OCI-LY3 (cell line): ENCODE results near the gene PNPLA7.

ENCODE experiments used
- H2AFZ ChIP-seq: fragments of 200-600, 300-600 bp; shearing (Covaris generic); 2 replicates; pipeline ENCODE4 v1.6.0; 2014; ENCODE audit warnings: antibody characterized with exemption, low read depth, low read length
- H3K27ac ChIP-seq: fragments of 200-600, 300-600 bp; sonication (generic); 2 replicates; pipeline ENCODE4 v1.5.1; 2014; ENCODE audit warnings: mild to moderate bottlenecking, low read length, moderate library complexity, mixed read lengths
- H3K27me3 ChIP-seq: fragments of 200-600, 300-600 bp; sonication (generic); 2 replicates; pipeline ENCODE4 v1.6.1; 2014; ENCODE audit warnings: low read depth, low read length, mixed read lengths
- H3K36me3 ChIP-seq: fragments of 200-600, 300-600 bp; sonication (generic); replicated peaks from 2 replicates; pipeline ENCODE3; 2014; ENCODE audit warnings: low read depth, low read length, mixed read lengths
- H3K4me1 ChIP-seq: fragments of 300-600, 200-600 bp; sonication (generic); 2 replicates; pipeline ENCODE4 v1.6.1; 2014; ENCODE audit warnings: low read length, mixed read lengths
- H3K4me2 ChIP-seq: fragments of 200-600, 300-600 bp; sonication (generic); 2 replicates; pipeline ENCODE4 v1.6.1; 2014; ENCODE audit warnings: low read length, mixed read lengths
- H3K4me3 ChIP-seq: fragments of 300-600, 200-600 bp; sonication (generic); 2 replicates; pipeline ENCODE4 v1.5.1; 2014; ENCODE audit warnings: antibody characterized with exemption, mild to moderate bottlenecking, low read length, moderate library complexity
- H3K79me2 ChIP-seq: fragments of 300-600, 200-600 bp; shearing (Covaris generic); 2 replicates; pipeline ENCODE4 v1.6.1; 2014; ENCODE audit warnings: mild to moderate bottlenecking, low read length, mixed read lengths
- H3K9ac ChIP-seq: fragments of 300-600, 200-600 bp; shearing (Covaris generic); 2 replicates; pipeline ENCODE4 v1.6.0; 2014; ENCODE audit warnings: mild to moderate bottlenecking, low read length, moderate library complexity
- H3K9me3 ChIP-seq: fragments of 200-600, 300-600 bp; shearing (Covaris generic); 2 replicates; pipeline ENCODE4 v1.6.1; 2014; ENCODE audit warnings: low read length, mixed read lengths; ENCODE audit not compliant: insufficient read depth
- H4K20me1 ChIP-seq: fragments of 200-600, 300-600 bp; sonication (generic); 2 replicates; pipeline ENCODE4 v1.6.1; 2016; ENCODE audit warnings: low read length, mixed read lengths; ENCODE audit not compliant: insufficient read depth
- CTCF ChIP-seq: fragments of 200-600, 300-600 bp; sonication (generic); IDR thresholded peaks from 2 replicates; pipeline ENCODE4 v1.5.1; 2014; ENCODE audit warnings: antibody characterized with exemption, low read length, low read depth
- EZH2phosphoT487 ChIP-seq: fragments of 200-600 bp; shearing (Covaris generic); IDR thresholded peaks from 2 replicates; pipeline ENCODE4 v1.6.1; 2018; ENCODE audit warnings: antibody characterized with exemption, mixed run types, low read depth

The PNPLA7 gene

GRCh38 chr9:137416006-137416562 is 134.1 kb downstream of the PNPLA7 start:
- Histone ChIP-seq H3K27ac (no peak overlapping the region), H3K79me2 (no peaks in the 10 kb centered on the region), H3K27me3 (no peaks in the 10 kb centered on the region), H3K4me1 (peaks cover 8% of the 10 kb centered on the region; the same call in 1 of the 2 replicates), H3K4me2 (no peak overlapping the region), H3K9me3 (no peaks in the 10 kb centered on the region), H2AFZ (no peak overlapping the region), H3K9ac (no peak overlapping the region), H3K4me3 (no peak overlapping the region), H4K20me1 (peaks cover 7% of the 10 kb centered on the region; the same call in 1 of the 2 replicates), H3K36me3 (no peaks in the 10 kb centered on the region)
- TF ChIP-seq CTCF = no peak
- TF ChIP-seq EZH2phosphoT487 = no peak

- Histone ChIP-seq H4K20me1 (peaks cover 7% of the 10 kb centered on the region; the same call in 1 of the 2 replicates), H3K27ac (no peak overlapping the region), H3K4me1 (peaks cover 8% of the 10 kb centered on the region; the same call in 1 of the 2 replicates), H3K9me3 (no peaks in the 10 kb centered on the region), H3K9ac (no peak overlapping the region), H3K27me3 (no peaks in the 10 kb centered on the region), H3K36me3 (no peaks in the 10 kb centered on the region), H3K4me3 (no peak overlapping the region), H2AFZ (no peak overlapping the region), H3K79me2 (no peaks in the 10 kb centered on the region), H3K4me2 (no peak overlapping the region)
- TF ChIP-seq CTCF (no peak), EZH2phosphoT487 (no peak)
Measured at GRCh38 chr9:137415451-137415850, 134.8 kb downstream of the PNPLA7 start.

GRCh38 chr9:137412431-137412830 is 137.8 kb downstream of the PNPLA7 start:
- Histone ChIP-seq H3K9ac (no peak overlapping the region), H3K36me3 (no peaks in the 10 kb centered on the region), H3K27ac (no peak overlapping the region), H4K20me1 (peaks cover 5% of the 10 kb centered on the region; the same call in 1 of the 2 replicates), H3K79me2 (no peaks in the 10 kb centered on the region), H2AFZ (no peak overlapping the region), H3K9me3 (no peaks in the 10 kb centered on the region), H3K4me1 (peaks cover 8% of the 10 kb centered on the region; the same call in 1 of the 2 replicates), H3K27me3 (no peaks in the 10 kb centered on the region), H3K4me2 (no peak overlapping the region), H3K4me3 (no peak overlapping the region)
- TF ChIP-seq CTCF (no peak), EZH2phosphoT487 (no peak)

GRCh38 chr9:137411645-137412380 is 138.4 kb downstream of the PNPLA7 start:
- H3K27ac ChIP-seq = no peak overlapping the region
- 0 out of 2 replicates have a peak, but pooled peaks cover 4% of the 10 kb centered on the region for H4K20me1 ChIP-seq
- H3K36me3 ChIP-seq = no peaks in the 10 kb centered on the region
- H3K27me3 ChIP-seq = no peaks in the 10 kb centered on the region
- TF ChIP-seq CTCF = no peak
- no peak for TF ChIP-seq EZH2phosphoT487
- H3K4me3 ChIP-seq = peak overlapping the region; percentile 32; the same call in 1 of the 2 replicates
- H3K9me3 ChIP-seq = no peaks in the 10 kb centered on the region
- no peak overlapping the region for H3K9ac ChIP-seq
- H3K4me2 ChIP-seq = peak overlapping the region; percentile 68
- peaks cover 8% of the 10 kb centered on the region; the same call in 1 of the 2 replicates for H3K4me1 ChIP-seq
- no peak overlapping the region for H2AFZ ChIP-seq
- no peaks in the 10 kb centered on the region for H3K79me2 ChIP-seq
